GM23338 (cell line): Measurements from ENCODE around the gene STAT5B. TPM values are rescaled to one million over a fixed set of nuclear protein-coding genes. Genes with fewer than 3 reads are reported as not detected.
A peak's percentile ranks its signal among the peaks of the same experiment; 100 is the strongest.

Source experiments
- ATAC-seq: fragments of 200-7000 bp; cut with Tn5 transposase; 3 replicates; pipeline ENCODE4 v1.9.1; 2020
- DNase-seq: peaks from one replicate; pipeline ENCODE4 v3.0.0-alpha.2; 2015; ENCODE audit warnings: low spot score
- H2AFZ ChIP-seq: fragments of 200-600 bp; sonication (generic); 2 replicates; pipeline ENCODE4 v1.8.0; 2016; ENCODE audit warnings: antibody characterized with exemption, mild to moderate bottlenecking, moderate library complexity
- H3F3A ChIP-seq: fragments of 200-600 bp; sonication (generic); replicated peaks from 2 replicates; pipeline ENCODE4 v1.8.0; 2017; ENCODE audit warnings: antibody characterized with exemption, mixed run types, low read depth
- H3K27ac ChIP-seq: fragments of 200-600 bp; sonication (generic); 2 replicates; pipeline ENCODE4 v1.6.1; 2016; ENCODE audit warnings: low read depth
- H3K27me3 ChIP-seq: fragments of 200-600 bp; sonication (generic); 2 replicates; pipeline ENCODE4 v1.8.0; 2016; ENCODE audit warnings: mild to moderate bottlenecking, mixed run types, moderate library complexity; ENCODE audit not compliant: insufficient read depth
- H3K36me3 ChIP-seq: fragments of 200-600 bp; sonication (generic); 2 replicates; pipeline ENCODE4 v1.8.0; 2016; ENCODE audit warnings: mild to moderate bottlenecking; ENCODE audit not compliant: insufficient read depth
- H3K4me1 ChIP-seq: fragments of 200-600 bp; sonication (generic); 2 replicates; pipeline ENCODE4 v1.8.0; 2016; ENCODE audit warnings: mild to moderate bottlenecking, moderate library complexity; ENCODE audit not compliant: insufficient read depth
- H3K4me2 ChIP-seq: fragments of 200-600 bp; sonication (generic); 2 replicates; pipeline ENCODE4 v1.7.1; 2017; ENCODE audit warnings: mixed run types
- H3K4me3 ChIP-seq: fragments of 200-600 bp; sonication (generic); 2 replicates; pipeline ENCODE4 v1.6.1; 2016; ENCODE audit warnings: mixed run types
- H3K79me2 ChIP-seq: fragments of 200-600 bp; sonication (generic); replicated peaks from 2 replicates; pipeline ENCODE4 v1.8.0; 2017; ENCODE audit warnings: mild to moderate bottlenecking; ENCODE audit not compliant: insufficient read depth
- H3K9me2 ChIP-seq: fragments of 200-600 bp; sonication (generic); 2 replicates; pipeline ENCODE4 v1.8.0; 2017; ENCODE audit not compliant: insufficient read depth
- H4K20me1 ChIP-seq: fragments of 200-600 bp; sonication (generic); replicated peaks from 2 replicates; pipeline ENCODE4 v1.8.0; 2017; ENCODE audit warnings: mild to moderate bottlenecking; ENCODE audit not compliant: insufficient read depth
- H3K27ac Mint-ChIP-seq: 2 replicates; pipeline ENCODE4 v1.8.0; 2020; ENCODE audit warnings: inconsistent platforms, mild to moderate bottlenecking, moderate library complexity, mixed read lengths
- H3K27me3 Mint-ChIP-seq: 3 replicates; pipeline ENCODE4 v1.8.0; 2022; ENCODE audit warnings: low read depth, mild to moderate bottlenecking, moderate library complexity, mixed read lengths, inconsistent platforms; ENCODE audit not compliant: insufficient read depth, poor library complexity
- H3K36me3 Mint-ChIP-seq: 3 replicates; pipeline ENCODE4 v1.8.0; 2021; ENCODE audit warnings: low read depth, mild to moderate bottlenecking, inconsistent platforms, moderate library complexity, mixed read lengths
- H3K4me1 Mint-ChIP-seq: 3 replicates; pipeline ENCODE4 v1.8.0; 2020; ENCODE audit warnings: mild to moderate bottlenecking, inconsistent platforms, mixed read lengths
- H3K4me3 Mint-ChIP-seq: 3 replicates; pipeline ENCODE4 v1.8.0; 2021; ENCODE audit warnings: moderate library complexity, mild to moderate bottlenecking, inconsistent platforms, mixed read lengths
- H3K9me3 Mint-ChIP-seq: 3 replicates; pipeline ENCODE4 v1.8.0; 2020; ENCODE audit warnings: moderate library complexity, mild to moderate bottlenecking, inconsistent platforms, mixed read lengths
- EZH2 ChIP-seq: fragments of 200-600 bp; sonication (generic); IDR thresholded peaks from one replicate; pipeline ENCODE4 v1.8.0; 2017; ENCODE audit warnings: antibody characterized with exemption, mild to moderate bottlenecking, low read depth; ENCODE audit not compliant: unreplicated experiment
- EZH2phosphoT487 ChIP-seq: fragments of 200-600 bp; sonication (generic); IDR thresholded peaks from one replicate; pipeline ENCODE4 v1.8.1; 2018; ENCODE audit warnings: antibody characterized with exemption; ENCODE audit not compliant: unreplicated experiment
- JUNB ChIP-seq: IDR thresholded peaks from one replicate; pipeline ENCODE4 v1.6.1; 2016; ENCODE audit warnings: antibody characterized with exemption; ENCODE audit not compliant: unreplicated experiment
- NANOG ChIP-seq: IDR thresholded peaks from 2 replicates; pipeline ENCODE4 v1.6.1; 2016; ENCODE audit warnings: antibody characterized with exemption, borderline replicate concordance
- POLR2AphosphoS5 ChIP-seq: IDR thresholded peaks from 2 replicates; pipeline ENCODE4 v1.6.1; 2016; ENCODE audit warnings: antibody characterized with exemption, low read depth
- ZNF114 ChIP-seq: fragments of 250-450 bp; sonication (Bioruptor Pico); IDR thresholded peaks from 2 replicates; pipeline ENCODE4 v1.5.0; 2020; ENCODE audit warnings: mild to moderate bottlenecking, moderate library complexity
- polyA plus RNA-seq: library from polyadenylated mRNA; unstranded; fragments of >200 nt; fragmentation: Nextera tagmentation; extraction: Ambion mirVana; gene quantifications from 2 replicates; pipeline ENCODE4 v1.2.1, GENCODE V29; 2016
- total RNA-seq: library from RNA; depleted of rRNA; stranded (reverse); fragments of >200 nt; shearing (Covaris generic); gene quantifications from 2 replicates; pipeline ENCODE4 v1.2.3, GENCODE V29; 2014
- TF ChIP-seq, protein P1 (sequence below), 2 experiments: fragments of 200-600 bp in 1 of 2; sonication (generic) in 1 of 2; conservative IDR thresholded peaks; 2 replicates each; pipeline versions ENCODE4 v1.5.1 to v1.6.1; 2016 to 2017; ENCODE audit warnings: antibody characterized with exemption in 2 of 2, low read depth in 2 of 2, mild to moderate bottlenecking in 2 of 2, moderate library complexity in 1 of 2
- TF ChIP-seq, protein P2 (sequence below): IDR thresholded peaks from 2 replicates; pipeline ENCODE4 v1.6.1; 2016; ENCODE audit warnings: antibody characterized with exemption
- TF ChIP-seq, protein P3 (sequence below): IDR thresholded peaks from one replicate; pipeline ENCODE4 v1.6.1; 2018; ENCODE audit warnings: antibody characterized with exemption; ENCODE audit not compliant: unreplicated experiment

Gene STAT5B
- total and polyA plus RNA-seq, 2 experiments from 2014 or later, result 13.9 to 60.5 TPM

DNA sequence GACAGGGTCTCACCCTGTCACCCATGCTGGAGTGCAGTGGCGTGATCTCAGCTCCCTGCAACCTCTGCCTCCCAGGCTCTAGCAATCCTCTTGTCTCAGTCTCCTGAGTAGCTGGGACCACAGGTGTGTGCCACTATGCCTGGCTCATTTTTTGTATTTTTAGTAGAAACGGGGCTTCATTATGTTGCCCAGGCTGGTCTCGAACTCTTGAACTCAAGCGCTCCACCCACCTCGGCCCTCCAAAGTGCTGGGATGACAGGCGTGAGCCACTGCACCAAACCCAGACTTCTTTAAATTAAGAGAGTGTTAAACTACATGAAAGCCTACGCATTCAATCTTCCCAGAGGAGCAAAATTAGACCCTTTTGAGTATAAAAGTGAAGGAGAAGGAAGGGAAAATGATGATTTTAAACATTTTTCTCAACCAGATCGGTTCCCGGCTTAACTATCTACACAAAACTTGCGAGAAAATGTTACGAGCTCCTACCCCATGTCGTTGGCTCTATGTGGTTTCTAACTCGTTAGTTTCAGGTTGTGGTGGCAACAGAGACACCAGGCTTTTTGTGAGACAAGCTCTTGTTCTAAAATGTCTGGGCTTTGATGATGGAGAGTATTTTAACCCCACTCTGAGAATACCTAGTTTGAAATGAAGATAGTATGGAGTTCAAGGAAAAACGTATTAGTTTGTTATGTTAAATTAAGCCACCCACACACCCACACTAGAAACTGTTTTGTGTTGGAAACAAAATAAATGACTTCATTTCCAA, 26.3 kb downstream of the STAT5B start (continued):
- TF ChIP-seq EZH2phosphoT487 (no peak), ZNF114 (CRISPR knock-in tag) (no peak), POLR2AphosphoS5 (no peak), JUNB (no peak), NANOG (no peak), EZH2 (no peak)
- TF ChIP-seq, protein P1, sequence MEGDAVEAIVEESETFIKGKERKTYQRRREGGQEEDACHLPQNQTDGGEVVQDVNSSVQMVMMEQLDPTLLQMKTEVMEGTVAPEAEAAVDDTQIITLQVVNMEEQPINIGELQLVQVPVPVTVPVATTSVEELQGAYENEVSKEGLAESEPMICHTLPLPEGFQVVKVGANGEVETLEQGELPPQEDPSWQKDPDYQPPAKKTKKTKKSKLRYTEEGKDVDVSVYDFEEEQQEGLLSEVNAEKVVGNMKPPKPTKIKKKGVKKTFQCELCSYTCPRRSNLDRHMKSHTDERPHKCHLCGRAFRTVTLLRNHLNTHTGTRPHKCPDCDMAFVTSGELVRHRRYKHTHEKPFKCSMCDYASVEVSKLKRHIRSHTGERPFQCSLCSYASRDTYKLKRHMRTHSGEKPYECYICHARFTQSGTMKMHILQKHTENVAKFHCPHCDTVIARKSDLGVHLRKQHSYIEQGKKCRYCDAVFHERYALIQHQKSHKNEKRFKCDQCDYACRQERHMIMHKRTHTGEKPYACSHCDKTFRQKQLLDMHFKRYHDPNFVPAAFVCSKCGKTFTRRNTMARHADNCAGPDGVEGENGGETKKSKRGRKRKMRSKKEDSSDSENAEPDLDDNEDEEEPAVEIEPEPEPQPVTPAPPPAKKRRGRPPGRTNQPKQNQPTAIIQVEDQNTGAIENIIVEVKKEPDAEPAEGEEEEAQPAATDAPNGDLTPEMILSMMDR (conservative IDR thresholded peaks at IDR 0.05; ENCODE audit: low read depth in 2 of 2), result no peak

DNA sequence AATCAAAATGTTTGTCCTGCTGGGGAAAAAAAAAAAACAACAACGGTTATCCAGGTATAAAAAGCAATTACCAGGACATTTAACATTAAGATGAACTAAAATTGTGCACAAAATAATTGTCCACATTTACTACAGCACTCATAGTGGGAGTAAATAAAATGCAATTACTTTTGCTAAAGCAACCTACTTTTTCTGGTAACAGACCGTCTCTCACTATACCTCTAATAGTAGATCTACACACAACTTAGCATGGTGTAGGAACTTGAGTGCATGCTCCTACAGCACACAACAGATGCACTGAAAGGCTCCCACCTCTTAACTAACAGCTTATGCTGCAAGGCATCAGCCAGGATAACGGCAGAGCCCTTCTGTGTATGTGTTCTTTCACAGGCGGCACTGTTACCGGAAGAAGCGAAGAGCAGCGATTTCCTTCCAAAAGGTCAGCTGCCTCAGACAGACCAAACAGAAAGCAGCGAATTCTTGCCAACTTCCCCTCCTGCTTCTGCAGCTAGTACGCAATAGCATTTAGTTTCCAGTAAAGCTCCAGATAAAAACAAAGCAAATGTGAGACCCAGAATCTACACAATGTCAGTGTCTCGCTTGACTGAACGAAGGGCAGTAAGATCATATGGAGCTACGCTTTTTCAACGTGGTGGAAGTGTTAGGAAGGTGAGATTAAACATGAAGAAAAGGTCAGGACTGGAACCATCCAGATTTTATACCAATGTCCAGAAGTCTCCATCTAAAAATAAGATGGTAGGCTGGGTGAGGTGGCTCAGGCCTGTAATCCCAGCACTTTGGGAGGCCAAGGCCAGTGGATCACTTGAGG, 27.6 kb downstream of the STAT5B start:
- Histone ChIP-seq H3K4me2 (no peak overlapping the region), H3K79me2 (peaks cover 74% of the 10 kb centered on the region), H3K4me3 (no peak overlapping the region), H4K20me1 (no peaks in the 10 kb centered on the region), H3K36me3 (no peaks in the 10 kb centered on the region), H3K27me3 (no peaks in the 10 kb centered on the region), H2AFZ (no peak overlapping the region), H3K27ac (0 out of 2 replicates have a peak overlapping the region, but pooled peaks have one; percentile 3), H3K9me2 (no peaks in the 10 kb centered on the region), H3F3A (no peaks in the 10 kb centered on the region), H3K4me1 (peaks cover 7% of the 10 kb centered on the region)
- peaks cover 14% of the 10 kb centered on the region for H3K4me1 Mint-ChIP-seq
- no peaks in the 10 kb centered on the region for H3K9me3 Mint-ChIP-seq
- H3K4me3 Mint-ChIP-seq, result no peak overlapping the region
- H3K27ac Mint-ChIP-seq, result no peak overlapping the region
- no peaks in the 10 kb centered on the region for H3K36me3 Mint-ChIP-seq
- no peaks in the 10 kb centered on the region for H3K27me3 Mint-ChIP-seq
- DNase-seq (peak; percentile 32), ATAC-seq (peak; percentile 66)
- TF ChIP-seq JUNB (no peak), NANOG (no peak), EZH2phosphoT487 (no peak), EZH2 (no peak), ZNF114 (CRISPR knock-in tag) (no peak)
- TF ChIP-seq, protein P2, sequence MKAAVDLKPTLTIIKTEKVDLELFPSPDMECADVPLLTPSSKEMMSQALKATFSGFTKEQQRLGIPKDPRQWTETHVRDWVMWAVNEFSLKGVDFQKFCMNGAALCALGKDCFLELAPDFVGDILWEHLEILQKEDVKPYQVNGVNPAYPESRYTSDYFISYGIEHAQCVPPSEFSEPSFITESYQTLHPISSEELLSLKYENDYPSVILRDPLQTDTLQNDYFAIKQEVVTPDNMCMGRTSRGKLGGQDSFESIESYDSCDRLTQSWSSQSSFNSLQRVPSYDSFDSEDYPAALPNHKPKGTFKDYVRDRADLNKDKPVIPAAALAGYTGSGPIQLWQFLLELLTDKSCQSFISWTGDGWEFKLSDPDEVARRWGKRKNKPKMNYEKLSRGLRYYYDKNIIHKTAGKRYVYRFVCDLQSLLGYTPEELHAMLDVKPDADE, result no peak
- TF ChIP-seq, protein P1 (conservative IDR thresholded peaks at IDR 0.05; ENCODE audit: low read depth in 2 of 2), result no peak
- TF ChIP-seq, protein P3, sequence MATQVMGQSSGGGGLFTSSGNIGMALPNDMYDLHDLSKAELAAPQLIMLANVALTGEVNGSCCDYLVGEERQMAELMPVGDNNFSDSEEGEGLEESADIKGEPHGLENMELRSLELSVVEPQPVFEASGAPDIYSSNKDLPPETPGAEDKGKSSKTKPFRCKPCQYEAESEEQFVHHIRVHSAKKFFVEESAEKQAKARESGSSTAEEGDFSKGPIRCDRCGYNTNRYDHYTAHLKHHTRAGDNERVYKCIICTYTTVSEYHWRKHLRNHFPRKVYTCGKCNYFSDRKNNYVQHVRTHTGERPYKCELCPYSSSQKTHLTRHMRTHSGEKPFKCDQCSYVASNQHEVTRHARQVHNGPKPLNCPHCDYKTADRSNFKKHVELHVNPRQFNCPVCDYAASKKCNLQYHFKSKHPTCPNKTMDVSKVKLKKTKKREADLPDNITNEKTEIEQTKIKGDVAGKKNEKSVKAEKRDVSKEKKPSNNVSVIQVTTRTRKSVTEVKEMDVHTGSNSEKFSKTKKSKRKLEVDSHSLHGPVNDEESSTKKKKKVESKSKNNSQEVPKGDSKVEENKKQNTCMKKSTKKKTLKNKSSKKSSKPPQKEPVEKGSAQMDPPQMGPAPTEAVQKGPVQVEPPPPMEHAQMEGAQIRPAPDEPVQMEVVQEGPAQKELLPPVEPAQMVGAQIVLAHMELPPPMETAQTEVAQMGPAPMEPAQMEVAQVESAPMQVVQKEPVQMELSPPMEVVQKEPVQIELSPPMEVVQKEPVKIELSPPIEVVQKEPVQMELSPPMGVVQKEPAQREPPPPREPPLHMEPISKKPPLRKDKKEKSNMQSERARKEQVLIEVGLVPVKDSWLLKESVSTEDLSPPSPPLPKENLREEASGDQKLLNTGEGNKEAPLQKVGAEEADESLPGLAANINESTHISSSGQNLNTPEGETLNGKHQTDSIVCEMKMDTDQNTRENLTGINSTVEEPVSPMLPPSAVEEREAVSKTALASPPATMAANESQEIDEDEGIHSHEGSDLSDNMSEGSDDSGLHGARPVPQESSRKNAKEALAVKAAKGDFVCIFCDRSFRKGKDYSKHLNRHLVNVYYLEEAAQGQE, result no peak
